Fibroblast of gingiva (primary cell): ENCODE results near the gene NHP2.
A peak's percentile ranks its signal among the peaks of the same experiment; 100 is the strongest.
"Not testable (repeated sequence)": the region's sequence is repeated elsewhere in the genome, so short reads cannot be mapped to it uniquely, and the experiment has no call there.

Experiments used
- DNase-seq: peaks from one replicate; pipeline ENCODE4 v3.0.0-alpha.2; 2011; ENCODE audit warnings: low read depth

The NHP2 gene

DNA sequence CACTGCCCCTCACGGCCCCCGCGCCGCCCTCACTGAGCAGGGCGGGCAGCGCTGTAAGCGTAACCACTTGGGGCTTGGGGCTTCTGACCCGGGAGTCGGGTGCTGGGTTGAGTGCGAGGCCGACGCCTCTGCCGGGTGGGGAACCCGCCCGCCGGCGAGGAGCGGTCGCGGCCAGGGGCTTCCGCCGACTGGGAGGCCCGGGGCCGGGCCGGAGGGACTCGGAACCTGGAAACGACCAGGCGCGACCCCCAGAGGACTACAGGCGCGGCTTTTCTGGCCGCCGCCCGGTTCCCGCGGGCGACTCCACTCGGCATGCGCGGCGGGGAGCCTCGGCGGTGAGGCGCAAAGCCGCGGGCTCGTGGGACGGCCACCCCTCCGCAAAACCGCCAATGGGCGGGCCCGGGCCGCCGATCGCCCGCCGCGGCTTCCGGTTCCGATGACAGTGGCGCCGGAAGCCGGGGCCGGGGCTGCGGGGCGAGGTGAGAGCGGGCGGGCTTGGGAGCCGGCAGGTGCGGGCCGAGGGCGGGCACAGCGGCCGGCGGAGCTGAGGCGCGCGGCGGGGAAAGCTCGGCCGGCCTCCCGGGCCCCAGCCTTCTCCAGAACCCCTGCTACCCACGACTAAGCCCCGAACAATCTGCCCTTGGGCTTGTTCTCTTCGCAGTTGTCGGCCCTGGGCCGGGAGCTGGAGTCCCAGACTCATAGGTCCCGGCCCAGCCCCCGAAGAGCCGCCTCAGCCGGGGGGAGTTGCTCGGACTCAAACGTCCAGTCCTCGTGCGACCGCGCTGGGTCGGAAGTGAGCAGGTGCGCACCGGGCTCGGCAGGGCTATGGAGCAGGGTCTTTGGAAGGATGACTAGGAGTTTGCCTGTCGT, 22.9 kb downstream of the NHP2 start, which contains the start of gene RMND5B:
Gene RMND5B, plus strand, starts transcription at position 439 of the 870 bp plus-strand sequence. CDS start 7,106 bp downstream, outside the sequence.
- DNase-seq = peak; percentile 82

DNA sequence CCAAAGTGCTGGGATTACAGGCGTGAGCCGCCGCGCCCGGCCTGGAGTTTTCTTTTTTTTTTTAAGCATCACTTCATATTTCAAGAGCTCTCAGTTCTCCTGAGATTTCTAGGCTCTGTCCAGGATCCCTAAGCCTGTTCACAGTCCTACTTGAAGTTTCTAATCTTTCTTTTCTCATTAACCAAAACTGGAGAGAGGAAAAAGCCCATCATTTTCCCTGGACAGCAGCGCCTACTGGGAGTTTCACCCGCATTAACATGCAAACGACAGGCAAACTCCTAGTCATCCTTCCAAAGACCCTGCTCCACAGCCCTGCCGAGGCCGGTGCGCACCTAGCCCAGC, 23.5 kb downstream of the NHP2 start:
- not testable (repeated sequence) for DNase-seq

DNA sequence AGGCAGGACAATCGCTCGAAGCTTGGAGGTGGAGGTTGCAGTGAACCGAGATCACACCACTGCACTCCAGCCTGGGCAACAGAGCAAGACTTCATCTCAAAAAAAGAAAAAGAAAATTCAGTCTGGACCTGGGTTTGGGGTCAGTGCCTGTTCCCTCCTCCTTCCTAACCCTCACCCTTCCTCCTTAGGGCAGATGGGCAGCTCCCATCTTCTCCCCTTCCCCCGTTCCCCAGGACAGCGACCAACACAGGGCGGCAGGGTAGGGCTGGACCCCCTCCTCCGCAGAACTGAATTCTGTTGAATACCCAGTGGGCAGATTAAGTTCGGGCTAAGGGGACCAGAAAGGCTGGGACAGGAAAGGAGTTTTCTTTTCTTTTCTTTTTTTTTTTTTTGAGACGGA, 24.4 kb downstream of the NHP2 start:
- DNase-seq = no peak

DNA sequence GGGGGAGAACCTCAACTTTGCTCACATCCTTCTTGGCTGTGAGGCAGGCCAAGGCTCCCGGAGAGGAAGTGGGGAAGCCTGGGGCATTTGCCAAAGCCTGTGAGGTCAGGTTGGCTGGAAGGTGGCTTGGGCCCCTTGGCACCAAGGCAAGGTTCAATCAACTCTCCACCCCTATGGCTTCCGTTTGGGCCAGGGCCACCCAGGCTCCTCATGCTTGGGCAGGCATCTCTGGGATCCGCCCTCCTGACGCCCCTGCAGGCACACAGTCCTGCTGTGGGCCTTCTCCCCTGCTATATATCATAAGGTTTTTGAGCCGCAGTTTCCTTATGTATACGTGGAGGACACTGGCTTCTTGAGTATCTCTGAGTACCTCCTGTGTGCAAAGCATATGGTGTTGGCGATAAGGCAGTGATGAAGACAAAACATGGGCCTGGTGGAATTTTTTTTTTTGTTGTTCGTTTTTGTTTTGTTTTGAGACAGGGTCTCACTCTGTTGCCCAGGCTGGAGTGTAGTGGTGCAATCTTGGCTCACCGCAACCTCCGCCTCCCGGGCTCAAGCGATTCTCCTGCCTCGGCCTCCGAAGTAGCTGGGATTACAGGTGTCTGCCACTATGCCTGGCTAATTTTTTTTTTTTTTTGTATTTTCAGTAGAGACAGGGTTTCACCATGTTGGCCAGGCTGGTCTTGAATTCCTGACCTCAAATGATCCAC, 26.2 kb downstream of the NHP2 start:
- not testable (repeated sequence) for DNase-seq

DNA sequence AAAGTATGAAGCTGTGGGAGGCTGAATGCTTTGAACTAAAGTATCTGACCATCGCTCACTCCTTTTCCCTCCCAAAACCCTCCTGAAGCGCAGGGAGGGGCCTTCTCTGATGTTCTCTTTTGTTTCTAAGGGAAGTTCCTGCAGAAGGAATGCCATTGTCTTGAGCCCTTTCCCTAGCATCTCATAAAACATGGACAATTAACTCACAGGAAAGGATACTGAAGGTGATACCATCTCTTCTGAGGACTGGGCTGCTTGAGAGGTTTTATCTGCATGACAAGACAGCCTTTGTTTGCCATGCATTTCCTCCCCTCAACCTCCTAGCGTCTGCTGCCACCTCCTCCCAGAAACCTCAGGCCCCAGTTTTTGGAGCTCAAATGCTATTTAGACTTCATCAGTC, 27.1 kb downstream of the NHP2 start:
- DNase-seq = no peak

DNA sequence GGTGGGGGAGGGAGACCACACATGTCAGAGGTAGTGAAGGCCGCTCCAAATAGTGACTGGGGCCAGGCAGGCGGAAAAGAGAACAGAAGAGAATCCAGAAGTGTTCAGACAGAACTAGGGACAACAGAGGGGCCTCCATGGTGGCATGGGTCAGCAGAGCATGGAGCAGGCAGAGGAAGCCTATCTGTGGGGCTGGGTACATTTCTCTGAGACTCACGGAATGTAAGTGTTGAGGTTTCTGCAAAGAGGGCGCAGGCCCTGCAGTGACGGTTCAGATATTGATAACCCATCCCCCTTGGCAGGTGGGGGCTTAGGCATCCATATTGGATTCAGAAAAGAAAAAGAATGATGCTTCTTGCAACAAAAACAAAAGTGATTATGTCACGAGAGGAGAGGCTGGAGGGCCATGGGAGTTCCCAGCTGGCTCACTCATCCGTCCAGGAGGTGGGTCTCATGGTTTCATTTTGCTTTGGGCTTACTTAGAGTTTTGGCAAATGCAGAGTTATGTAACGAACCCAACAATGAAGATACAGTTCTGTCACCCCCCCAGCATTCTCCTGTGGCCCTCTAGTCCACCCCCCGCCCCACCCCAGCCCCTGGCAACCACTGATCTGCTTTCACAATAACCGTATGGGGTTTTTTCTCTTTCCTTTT, 28.3 kb downstream of the NHP2 start:
- DNase-seq = no peak

DNA sequence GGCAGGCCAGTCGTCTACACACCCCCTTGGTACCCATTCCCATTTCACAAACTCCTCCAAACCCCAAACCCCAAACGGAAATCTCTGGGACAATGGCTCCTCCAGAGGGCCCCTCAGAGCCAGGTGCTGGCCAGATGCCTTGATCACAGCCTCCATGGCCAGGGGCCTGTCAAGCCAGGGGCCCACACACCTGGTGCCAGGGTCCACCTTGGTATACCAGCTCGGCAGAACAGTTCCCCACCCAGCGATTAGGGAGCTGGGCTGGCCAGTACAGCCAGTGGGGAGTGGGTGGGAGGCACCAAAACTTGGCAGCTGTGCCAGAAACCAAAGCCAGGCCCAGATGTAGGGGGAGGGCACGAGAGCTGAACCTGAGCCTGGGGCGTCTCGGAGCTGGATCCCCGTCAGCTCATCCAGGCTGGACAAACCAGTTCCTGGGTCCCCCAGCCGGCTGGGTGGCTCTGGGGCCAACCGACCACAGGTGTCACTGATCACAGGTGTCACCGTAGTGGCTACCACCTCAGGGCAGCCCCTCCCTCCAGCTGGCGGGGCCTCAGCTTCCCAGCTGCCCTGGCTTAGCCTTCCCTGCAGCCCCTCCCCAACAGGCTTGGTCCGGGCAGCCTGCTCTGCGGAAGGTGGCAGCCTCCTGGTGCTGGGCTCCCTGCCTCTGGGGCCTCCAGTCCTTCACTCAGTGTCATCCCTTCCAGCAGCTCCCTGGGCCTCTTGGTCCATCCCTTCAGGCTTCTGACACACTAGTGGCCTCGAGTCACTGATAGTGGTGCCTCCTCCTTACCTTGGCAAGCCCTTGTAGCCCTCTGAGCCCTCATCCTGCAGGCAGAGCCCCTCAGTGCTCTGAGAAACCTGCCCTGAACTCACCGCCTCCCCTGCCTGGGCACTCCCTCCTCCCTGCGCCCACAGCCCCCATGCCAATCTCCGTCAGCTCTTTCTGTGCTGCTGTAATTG, 29.4 kb downstream of the NHP2 start:
- no peak for DNase-seq

DNA sequence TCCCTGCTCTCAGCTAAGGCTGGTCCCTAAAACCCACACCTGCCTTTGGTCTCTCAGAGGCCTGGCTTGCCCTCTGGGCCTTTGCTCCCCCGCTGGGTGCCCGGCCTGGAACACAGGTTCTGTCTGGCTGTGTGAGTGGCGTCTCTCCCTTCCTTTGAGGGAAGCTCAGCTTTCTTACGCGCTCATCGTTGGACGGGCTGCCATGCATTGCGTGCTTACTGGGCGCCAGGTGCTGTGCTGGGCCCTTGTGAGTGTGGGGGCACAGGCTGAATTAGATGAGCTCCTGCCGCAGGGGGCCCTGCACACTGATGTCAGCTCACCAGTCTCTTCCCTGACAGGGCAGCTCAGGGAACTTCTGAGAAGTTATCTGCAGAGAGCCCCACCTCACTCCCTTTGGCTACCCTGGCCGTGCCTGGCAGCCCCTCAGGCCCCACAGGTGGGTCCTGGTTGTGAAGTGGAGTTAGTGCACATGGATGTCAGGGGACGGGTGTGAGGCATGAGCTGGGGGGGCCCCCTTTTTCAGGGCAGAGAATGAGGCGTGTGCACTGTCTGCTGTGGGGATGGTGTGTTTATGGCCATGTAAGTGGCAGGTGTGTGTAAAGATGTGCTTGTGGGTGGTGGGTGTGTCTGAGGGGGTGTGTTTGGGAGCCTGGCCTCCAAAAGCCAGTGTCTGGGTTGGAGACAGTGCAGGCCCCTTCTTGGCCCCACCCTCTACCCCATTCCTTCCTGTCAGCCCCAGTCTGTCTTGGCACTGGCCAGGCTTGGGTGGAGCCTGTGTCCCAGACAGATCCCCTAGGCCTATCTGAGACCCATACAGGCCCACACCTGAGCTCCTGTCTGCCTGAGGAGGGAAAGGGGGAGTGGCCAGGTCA, 30.4 kb downstream of the NHP2 start:
- no peak for DNase-seq

DNA sequence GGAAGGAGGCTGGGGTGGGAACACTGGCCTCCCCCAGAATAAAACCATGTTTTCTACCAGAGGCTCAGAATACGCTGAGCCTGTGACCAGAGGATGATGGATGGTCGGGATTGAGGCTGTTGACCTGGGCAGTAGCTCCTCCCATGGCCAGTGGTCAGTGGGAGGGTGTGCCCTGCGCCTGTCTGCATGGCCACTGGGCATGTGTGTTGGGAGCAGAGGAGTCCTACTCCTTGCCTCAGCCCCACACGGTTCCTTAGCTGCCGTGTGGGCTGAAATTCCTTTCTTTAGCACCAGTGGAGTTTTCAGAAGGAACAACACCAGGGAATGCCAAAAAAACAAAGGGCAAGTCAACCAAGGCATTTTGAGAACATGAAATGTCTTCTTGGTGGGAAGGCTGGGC, 31.3 kb downstream of the NHP2 start:
- DNase-seq = no peak

DNA sequence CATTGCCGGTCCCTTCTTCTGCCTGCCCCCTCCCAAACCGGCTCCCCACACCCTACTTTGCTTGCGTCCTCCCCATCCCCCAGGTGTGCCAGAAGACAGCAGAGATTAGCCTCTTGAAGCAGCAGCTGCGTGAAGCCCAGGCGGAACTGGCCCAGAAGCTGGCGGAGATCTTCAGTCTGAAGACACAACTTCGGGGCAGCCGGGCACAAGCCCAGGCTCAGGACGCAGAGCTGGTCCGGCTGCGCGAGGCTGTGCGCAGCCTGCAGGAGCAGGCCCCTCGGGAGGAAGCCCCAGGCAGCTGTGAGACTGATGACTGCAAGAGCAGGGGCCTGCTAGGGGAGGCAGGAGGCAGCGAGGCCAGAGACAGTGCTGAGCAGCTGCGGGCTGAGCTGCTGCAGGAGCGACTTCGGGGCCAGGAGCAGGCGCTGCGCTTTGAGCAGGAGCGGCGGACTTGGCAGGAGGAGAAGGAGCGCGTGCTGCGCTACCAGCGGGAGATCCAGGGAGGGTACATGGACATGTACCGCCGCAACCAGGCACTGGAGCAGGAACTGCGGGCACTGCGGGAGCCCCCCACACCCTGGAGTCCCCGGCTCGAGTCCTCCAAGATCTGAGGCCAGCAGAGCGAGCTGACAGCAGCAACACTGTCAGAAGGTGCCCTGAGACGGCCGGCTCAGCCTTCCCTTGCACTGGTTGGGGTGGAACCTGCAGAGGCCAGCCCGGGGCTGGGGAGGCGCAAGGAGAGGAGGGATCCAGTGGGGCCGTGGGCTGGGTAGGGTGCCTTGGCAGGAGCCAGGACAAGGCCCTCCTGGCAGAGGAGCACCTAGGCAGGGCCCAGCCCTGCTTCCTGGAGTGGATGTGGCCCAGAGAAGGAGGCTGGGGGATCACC, 32.1 kb downstream of the NHP2 start:
- no peak for DNase-seq

DNA sequence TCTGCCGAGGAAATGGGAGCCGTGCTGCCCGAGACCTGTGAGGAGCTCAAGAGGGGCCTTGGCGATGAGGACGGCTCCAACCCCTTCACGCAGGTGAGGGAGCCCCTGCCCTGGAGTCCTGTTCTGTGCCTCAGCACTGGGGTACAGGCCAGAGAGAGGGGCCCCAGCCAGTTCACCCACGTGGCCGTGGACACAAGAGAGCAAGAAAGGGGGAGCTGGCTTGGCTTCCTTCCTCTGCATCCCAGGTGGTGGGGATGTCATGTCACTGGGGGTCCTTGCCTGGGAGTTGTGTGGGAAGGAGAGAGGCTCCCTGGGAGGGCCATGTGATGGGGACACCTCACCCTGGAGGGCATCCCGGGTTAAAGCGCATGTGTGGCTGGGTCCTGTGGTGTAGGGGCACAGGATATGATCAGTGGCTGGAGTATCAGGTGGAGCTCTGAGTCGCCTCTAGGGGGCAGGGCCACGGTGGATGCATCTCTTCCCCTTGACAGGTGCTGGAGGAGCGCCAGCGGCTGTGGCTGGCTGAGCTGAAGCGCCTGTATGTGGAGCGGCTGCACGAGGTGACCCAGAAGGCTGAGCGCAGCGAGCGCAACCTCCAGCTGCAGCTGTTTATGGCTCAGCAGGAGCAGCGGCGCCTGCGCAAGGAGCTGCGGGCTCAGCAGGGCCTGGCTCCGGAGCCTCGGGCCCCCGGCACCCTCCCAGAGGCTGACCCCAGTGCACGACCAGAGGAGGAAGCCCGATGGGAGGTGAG, 32.9 kb downstream of the NHP2 start:
- DNase-seq = no peak

DNA sequence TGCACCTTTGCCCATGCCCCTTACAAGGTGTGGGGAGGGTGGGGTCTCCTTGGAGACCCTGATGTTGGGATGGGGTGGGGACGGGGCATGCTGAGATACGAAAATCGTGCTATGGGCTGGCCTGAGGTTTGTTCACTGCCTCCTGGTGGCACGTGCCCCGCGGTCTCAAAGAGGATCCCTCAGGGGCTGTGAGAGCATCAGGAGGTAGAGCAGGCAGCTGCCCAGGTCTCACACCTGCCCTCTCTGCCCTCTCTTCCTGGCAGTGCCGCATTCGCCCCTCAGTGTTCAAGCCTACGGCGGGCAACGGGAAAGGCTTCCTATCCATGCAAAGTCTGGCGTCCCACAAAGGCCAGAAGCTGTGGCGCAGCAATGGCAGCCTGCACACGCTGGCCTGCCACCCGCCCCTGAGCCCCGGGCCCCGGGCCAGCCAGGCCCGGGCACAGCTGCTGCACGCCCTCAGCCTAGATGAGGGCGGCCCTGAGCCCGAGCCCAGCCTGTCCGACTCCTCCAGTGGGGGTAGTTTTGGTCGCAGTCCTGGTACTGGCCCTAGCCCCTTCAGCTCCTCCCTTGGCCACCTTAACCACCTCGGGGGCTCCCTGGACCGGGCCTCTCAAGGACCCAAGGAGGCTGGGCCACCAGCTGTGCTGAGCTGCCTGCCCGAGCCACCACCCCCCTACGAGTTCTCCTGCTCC, 33.6 kb downstream of the NHP2 start:
- no peak for DNase-seq

DNA sequence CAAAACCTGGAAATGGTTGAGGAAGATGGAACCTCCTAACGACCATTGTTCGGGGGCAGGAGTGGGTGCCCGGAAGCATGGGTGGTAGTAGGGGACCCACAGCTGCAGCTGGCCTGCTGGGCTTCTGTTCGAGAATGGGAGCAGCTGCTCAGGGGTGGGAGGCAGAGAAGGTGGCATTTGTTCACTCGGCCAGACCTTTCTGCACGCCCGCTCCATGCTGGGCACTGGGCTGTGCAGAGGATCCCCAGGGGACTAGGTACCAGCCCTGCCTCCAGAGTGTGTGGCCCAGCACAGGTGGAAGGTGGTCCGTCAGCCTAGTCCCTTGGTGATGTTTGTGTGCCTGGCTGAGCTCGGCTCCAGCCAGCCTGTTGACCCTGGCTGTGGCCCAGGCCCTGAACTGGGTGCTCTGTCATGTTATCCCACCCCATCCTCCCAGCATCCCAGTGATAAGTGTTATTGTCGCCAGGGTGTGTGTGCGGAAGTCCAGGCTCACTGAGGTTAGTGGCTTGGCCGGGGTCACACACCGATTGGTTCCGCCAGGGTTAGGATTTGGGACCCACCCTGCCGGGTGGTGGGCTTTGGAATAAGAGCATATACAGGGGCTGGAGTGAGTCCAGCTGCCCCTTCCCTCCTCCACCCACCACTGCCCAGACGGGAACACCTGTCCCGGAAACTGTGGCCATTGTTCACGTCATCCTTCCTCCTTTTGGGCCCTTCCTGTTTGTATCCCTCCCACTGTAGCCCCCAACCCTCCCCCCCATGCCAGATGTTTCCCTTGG, 35.6 kb downstream of the NHP2 start:
- DNase-seq = no peak

DNA sequence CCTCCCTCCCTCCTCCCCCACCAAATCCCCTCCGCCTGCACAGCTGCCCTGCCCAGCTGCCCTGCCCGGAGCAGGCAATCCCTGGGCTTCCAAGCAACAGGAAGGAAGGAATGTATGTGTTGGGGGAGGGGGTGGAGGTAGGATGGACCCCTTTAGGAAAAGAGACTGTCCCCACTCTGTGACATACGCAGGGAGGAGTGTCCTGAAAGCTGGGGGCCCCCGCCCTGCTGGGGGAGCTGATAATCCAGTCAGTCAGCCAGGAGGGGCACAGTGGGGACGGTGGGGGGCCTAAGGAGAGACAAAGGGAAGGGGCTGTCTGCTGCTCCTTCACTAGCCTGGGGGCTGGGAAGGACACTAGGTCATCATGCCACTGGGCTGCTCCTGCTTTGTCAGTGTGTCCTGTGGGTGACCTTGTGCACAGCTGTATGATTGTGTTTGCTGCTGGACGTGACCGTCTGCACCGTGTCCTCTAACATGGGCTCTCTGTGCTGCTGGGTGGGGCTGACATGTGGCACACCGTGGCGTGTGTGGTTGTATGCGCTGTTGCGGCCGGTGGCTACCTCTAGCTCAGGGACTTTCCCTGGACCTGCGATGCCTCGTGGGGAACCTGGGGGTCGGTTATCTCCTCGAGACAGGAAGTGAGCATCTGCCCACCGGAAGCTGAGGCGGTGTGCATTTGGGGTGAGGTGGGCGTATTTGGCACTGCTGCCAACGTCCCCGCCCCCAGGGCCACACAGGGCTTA, 37.4 kb downstream of the NHP2 start:
- no peak for DNase-seq

DNA sequence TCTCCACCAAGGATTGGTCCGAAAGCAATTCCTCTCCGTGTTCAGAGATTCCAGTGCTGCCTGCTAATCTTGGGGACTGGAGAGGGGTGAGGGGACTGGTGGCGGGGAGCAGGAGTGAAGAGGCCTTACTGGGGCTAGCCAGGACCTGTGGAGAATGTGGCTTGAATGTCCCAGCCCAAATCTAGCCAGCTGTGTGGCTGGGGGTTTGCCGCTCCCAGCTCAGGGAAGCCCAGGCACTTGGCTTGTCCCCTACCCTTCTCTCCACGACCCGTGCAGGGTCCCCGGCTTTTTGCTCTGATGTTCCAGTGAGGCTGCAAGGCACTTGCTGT, 37.9 kb downstream of the NHP2 start:
- DNase-seq = no peak

DNA sequence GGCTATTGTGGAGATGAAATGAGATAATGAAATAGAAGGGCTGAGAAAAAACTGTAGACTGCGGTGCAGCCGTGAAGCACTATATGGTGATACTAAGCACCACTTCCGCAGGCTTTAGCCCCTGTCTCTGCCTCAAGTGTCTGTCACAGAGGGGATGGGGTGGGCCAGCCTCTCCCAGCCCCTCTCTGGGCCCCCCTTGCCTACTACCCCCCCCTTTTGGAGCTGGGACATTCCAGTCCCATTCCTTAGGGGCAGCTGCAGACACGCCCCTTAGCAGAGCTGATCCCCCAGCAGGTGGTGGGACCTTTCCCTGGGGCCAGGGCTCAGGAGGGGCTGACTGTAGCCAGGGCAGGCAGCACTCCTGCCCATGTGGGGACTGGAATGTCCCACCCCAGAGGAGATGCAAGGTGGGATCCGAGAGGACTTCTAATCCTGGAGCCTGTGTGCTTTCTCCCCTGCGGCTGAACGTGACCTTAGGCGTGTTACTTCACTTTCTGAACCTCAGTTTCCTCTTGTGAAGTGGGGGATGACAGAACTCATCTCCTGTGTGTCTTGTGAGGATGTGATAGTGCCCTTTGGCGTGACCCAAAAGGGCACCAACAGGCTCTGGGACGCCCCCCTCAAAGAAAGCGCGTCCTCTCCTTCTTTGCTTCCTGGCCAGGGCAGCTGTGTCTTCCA, 38.4 kb downstream of the NHP2 start:
- no peak for DNase-seq
